Large intestine (tissue), 3 donors: ENCODE data around the gene CRB2. TPM values are rescaled to one million over a fixed set of nuclear protein-coding genes. Genes with fewer than 3 reads are reported as not detected.

ENCODE experiments used
- DNase-seq, 2 donors: peaks; one replicate each; pipeline versions ENCODE4 v3.0.0 to v3.0.0-alpha.2; 2013
- H3K27ac ChIP-seq: one replicate; pipeline ENCODE4 v1.5.1; 2013; ENCODE audit warnings: low read length
- H3K27me3 ChIP-seq: 2 replicates; pipeline ENCODE4 v1.6.1; 2013; ENCODE audit warnings: low read length; ENCODE audit not compliant: control insufficient read depth, insufficient read depth
- H3K36me3 ChIP-seq: 2 replicates; pipeline ENCODE4 v1.6.1; 2013; ENCODE audit warnings: low read length; ENCODE audit not compliant: control insufficient read depth, insufficient read depth
- H3K4me1 ChIP-seq: one replicate; pipeline ENCODE4 v1.6.1; 2013; ENCODE audit warnings: low read length; ENCODE audit not compliant: control insufficient read depth, insufficient read depth
- H3K4me3 ChIP-seq: one replicate; pipeline ENCODE4 v1.5.1; 2013; ENCODE audit warnings: low read length
- H3K9me3 ChIP-seq: one replicate; pipeline ENCODE4 v1.6.1; 2013; ENCODE audit warnings: mild to moderate bottlenecking, low read depth, low read length, moderate library complexity; ENCODE audit not compliant: control insufficient read depth
- WGBS: methylation state at CpG from one replicate; pipeline ENCODE4 v1.1.5; 2013; ENCODE audit warnings: low lambda C conversion rate; ENCODE audit not compliant: insufficient coverage; 5-methylcytosine and 5-hydroxymethylcytosine counted together
- polyA plus RNA-seq: library from polyadenylated mRNA; unstranded; fragments of 120-200 nt; gene quantifications from one replicate; pipeline ENCODE4 v1.2.1, GENCODE V29; 2013

Gene CRB2
- polyA plus RNA-seq, 1 donor: 2.3 TPM

DNA sequence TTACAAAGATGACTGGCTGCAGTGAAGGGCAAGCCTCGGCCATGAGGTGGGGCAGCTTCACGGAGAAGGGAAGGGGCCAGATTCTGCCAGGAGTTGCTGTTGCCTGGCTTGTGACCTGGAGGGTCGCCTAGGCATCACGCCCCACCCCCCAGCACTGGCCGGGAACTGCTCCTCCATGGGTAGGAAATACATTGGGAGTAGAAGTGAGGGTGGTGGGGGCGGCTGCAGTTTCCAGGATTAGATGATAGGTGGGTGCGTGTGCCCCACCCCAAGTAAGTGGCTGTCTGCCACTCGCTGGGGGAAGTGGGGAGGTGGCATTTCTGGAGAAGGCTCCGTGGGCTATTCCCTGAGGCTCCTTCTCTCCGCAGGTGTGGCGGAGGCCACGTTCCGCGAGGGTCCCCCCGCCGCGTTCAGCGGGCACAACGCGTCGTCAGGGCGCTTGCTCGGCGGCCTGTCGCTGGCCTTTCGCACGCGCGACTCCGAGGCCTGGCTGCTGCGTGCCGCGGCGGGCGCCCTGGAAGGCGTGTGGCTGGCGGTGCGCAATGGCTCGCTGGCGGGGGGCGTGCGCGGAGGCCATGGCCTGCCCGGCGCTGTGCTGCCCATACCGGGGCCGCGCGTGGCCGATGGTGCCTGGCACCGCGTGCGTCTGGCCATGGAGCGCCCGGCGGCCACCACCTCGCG lies 16.9 kb downstream of the CRB2 start:
- DNase-seq: no peak
- no CpG with 5 or more reads among the region's 58 CpGs for WGBS
- Histone ChIP-seq H3K4me3 (no peak overlapping the region), H3K27ac (no peak overlapping the region), H3K4me1 (peaks cover 40% of the 10 kb centered on the region), H3K27me3 (peaks cover 49% of the 10 kb centered on the region), H3K9me3 (peaks cover 3% of the 10 kb centered on the region), H3K36me3 (no peaks in the 10 kb centered on the region)

DNA sequence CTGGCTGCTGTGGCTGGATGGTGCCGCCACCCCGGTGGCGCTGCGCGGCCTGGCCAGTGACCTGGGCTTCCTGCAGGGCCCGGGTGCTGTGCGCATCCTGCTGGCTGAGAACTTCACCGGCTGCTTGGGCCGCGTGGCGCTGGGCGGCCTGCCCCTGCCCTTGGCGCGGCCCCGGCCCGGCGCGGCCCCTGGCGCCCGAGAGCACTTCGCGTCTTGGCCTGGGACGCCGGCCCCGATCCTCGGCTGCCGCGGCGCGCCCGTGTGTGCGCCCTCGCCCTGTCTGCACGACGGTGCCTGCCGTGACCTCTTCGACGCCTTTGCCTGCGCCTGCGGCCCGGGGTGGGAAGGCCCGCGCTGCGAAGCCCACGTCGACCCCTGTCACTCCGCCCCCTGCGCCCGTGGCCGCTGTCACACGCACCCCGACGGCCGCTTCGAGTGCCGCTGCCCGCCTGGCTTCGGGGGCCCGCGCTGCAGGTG lies 17.5 kb downstream of the CRB2 start:
- Histone ChIP-seq H3K27ac (no peak overlapping the region), H3K9me3 (peaks cover 3% of the 10 kb centered on the region), H3K27me3 (peaks cover 49% of the 10 kb centered on the region), H3K4me1 (peaks cover 40% of the 10 kb centered on the region), H3K4me3 (no peak overlapping the region), H3K36me3 (no peaks in the 10 kb centered on the region)
- no CpG with 5 or more reads among the region's 60 CpGs for WGBS
- no peak for DNase-seq

DNA sequence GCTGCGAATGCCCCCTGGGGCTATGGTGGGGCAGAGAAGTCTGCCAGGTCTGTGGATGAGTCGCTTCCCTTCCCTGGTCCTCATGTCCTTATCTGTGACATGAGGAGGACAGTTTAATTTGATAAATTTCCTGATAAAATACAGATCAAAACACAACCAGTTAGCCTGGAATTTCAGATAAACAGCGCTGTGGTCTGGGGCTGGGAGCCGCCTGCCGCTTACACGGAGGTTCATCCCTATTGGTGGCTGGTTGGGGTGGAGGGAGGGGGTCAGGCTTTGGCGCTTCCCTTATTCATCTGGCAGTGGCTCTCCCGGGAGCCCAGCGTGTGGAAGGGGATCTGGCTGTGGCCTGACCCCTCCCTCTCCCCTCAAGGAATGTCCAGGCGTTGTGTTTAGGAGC lies 17.9 kb downstream of the CRB2 start:
- H3K36me3 ChIP-seq: no peaks in the 10 kb centered on the region
- H3K9me3 ChIP-seq: peaks cover 3% of the 10 kb centered on the region
- no peak overlapping the region for H3K27ac ChIP-seq
- peaks cover 40% of the 10 kb centered on the region for H3K4me1 ChIP-seq
- H3K4me3 ChIP-seq: no peak overlapping the region
- DNase-seq: no peak
- no CpG with 5 or more reads among the region's 10 CpGs for WGBS
- peaks cover 49% of the 10 kb centered on the region for H3K27me3 ChIP-seq

DNA sequence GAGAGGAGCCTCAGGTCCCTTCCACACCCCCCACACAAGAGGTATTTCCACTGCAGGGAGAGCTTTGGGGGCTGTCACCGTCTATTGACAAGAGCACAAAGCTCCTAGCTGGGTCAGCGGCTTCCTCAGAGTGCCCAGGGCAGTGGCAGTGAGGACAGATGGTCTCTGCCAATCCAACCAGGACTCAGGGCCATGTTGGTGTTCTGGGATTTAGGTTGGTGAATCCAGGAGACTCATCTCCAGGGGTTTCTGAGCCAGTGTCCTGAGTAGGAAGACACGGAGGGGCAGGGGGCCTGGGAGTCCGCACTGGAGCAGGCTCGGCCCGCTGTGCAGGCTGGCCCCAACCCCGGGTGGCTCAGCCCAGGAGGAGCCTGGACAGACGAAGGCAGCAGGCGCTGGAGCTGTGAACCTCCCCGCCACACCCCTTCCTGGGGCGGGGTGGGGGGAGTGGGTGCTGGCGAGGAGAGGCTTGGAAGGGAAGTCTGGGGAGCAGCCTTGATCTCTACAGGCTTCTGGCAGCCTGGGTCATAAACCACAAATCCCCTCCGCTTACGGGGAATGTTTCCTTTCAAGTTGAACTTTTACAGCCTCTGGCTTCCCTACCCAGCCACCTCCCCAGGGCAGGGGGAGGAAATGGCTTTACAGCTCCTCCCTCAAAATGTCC lies 19.6 kb downstream of the CRB2 start:
- peak; percentile 70 to 87 for DNase-seq
- H3K9me3 ChIP-seq: peaks cover 3% of the 10 kb centered on the region
- peaks cover 39% of the 10 kb centered on the region for H3K27me3 ChIP-seq
- WGBS: no CpG with 5 or more reads among the region's 14 CpGs
- H3K36me3 ChIP-seq: peaks cover 2% of the 10 kb centered on the region
- H3K27ac ChIP-seq: peak overlapping the region; percentile 46
- H3K4me3 ChIP-seq: no peak overlapping the region
- H3K4me1 ChIP-seq: peaks cover 40% of the 10 kb centered on the region

DNA sequence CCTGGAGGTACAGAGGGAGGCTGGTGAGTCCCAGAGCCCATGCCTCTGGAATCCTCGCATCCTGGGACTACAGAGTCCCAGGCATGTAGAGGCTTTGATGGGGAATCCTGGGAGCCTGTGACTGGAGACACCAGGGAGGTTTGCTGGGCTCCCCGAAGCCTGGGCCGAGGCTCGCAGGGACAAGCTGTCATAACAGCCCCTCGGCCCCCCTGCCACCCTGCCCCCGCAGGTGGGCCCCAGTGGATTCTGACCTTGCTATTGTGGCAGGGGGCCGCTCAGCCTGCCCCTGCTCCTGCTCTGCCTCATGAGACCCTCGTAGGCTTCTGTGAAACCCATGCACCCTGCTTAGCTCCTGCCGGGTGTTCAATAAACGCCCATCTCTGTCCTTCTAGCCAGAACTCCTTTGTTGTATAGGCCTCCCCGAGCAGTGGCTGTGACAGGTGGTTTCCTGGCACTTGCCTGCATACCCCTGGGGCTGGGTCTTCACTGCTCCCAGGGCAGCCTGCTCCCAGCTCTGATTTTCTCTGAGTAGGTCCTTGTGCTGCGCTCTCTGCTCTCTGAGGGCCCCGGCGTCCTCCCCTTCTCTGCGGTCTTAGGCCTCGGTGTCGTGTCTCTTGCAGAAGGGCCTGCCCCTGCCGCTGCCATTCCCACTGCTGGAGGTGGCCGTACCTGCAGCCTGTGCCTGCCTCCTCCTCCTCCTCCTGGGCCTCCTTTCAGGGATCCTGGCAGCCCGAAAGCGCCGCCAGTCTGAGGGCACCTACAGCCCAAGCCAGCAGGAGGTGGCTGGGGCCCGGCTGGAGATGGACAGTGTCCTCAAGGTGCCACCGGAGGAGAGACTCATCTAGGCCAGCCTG lies 20.4 kb downstream of the CRB2 start:
- Histone ChIP-seq H3K36me3 (peaks cover 3% of the 10 kb centered on the region), H3K9me3 (no peaks in the 10 kb centered on the region), H3K27ac (peak overlapping the region; percentile 46), H3K27me3 (peaks cover 31% of the 10 kb centered on the region), H3K4me1 (peaks cover 40% of the 10 kb centered on the region), H3K4me3 (no peak overlapping the region)
- peak in 1 of 2 donors; percentile 31 for DNase-seq
- WGBS: no CpG with 5 or more reads among the region's 24 CpGs

DNA sequence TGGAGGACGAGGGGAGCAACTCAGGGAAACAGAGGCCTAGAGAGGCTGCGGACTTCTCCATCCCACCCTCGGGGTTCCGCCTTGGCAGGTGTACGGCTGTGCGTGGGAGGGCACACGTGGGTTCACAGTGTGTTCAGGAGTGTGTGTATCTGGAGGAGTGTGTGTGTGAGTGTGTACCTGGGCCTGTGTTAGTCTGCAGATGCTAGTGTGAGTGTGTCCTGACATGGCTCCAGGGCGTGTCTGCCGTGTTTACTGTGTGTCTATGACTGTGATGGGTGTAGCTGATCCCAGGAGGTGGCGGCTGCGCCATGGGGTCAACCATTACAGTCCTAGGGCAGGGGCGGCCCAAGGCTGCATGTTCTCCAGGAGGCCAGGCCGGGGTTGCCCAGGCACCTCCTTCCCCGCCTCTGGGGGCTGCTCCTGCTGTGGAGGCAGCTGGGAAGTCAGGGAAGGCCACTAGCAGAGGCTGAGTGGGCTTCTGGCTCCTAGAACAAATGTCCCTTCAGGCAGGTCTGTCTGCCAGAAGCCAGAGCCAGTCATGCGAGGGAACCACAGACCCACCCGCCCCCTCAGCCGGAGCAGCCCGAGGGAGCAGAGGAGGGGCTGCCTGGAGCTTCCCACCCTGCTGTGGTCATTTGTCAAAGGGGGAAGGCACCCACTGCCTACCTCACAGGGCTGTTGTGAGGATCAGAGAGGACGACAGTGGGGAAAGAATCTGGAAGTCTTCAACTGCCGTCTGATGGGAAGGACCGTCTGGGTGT lies 21.4 kb downstream of the CRB2 start:
- no peak overlapping the region for H3K4me3 ChIP-seq
- no CpG with 5 or more reads among the region's 21 CpGs for WGBS
- peaks cover 8% of the 10 kb centered on the region for H3K36me3 ChIP-seq
- H3K27ac ChIP-seq: no peak overlapping the region
- H3K27me3 ChIP-seq: peaks cover 21% of the 10 kb centered on the region
- peaks cover 40% of the 10 kb centered on the region for H3K4me1 ChIP-seq
- no peaks in the 10 kb centered on the region for H3K9me3 ChIP-seq
- peak in 1 of 2 donors; percentile 63 for DNase-seq

DNA sequence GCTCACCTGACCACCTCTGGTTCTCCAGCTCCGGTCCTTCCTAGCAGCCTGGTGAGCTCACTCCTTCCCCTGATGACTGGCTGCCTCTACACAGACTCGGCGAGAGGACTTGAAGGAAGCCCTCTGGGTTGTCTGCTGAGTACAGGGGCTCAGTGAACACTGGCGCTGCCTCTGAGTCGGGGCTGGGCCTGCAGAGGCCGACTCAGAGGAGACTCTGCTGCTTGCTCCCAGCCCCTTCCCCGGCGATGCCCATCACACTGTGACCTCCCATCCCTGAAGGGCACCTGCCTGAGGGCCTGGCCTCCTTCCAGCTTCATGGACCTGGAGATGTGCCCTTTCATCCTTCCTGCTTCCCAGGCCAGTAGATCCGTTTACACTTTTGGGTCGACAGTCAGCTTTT lies 22.0 kb downstream of the CRB2 start:
- Histone ChIP-seq H3K4me3 (no peak overlapping the region), H3K27ac (no peak overlapping the region), H3K4me1 (peaks cover 36% of the 10 kb centered on the region), H3K27me3 (peaks cover 15% of the 10 kb centered on the region), H3K36me3 (peaks cover 14% of the 10 kb centered on the region), H3K9me3 (no peaks in the 10 kb centered on the region)
- DNase-seq: no peak
- no CpG with 5 or more reads among the region's 10 CpGs for whole genome bisulfite sequencing

DNA sequence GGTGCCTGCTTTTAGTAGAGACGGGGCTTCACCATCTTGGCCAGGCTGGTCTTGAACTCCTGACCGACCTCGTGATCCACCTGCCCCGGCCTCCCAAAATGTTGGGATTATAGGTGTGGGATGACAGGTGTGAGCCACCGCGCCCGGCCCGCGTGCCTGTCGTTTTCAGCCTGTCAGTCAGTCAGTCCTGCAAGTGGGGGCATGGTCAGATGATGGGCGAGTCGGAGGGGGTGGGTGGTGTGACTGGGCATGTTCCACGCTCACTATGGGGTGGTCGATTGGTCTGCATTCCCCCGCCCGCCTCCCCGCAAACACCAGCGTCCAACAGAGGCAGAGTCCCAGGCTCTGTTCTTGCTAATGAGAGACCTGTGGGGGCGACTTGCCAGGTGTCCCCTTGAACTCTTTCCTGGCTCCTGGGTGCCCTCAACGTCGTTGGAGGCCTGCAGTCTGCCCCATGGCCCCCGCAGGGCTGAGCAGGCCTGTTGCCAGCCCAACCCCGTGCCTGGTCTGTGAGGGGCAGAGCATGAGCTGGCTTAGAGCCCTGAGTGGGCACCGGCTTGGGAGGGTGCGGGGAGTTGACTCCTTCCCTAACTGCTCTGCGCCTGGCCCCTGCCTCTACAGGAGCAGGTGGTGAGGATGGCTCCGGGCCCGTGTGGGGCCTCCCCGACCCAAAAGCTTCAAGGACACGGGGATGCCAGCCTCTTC lies 23.1 kb downstream of the CRB2 start:
- no peak overlapping the region for H3K27ac ChIP-seq
- peaks cover 8% of the 10 kb centered on the region for H3K27me3 ChIP-seq
- H3K4me3 ChIP-seq: no peak overlapping the region
- peaks cover 33% of the 10 kb centered on the region for H3K4me1 ChIP-seq
- no peaks in the 10 kb centered on the region for H3K9me3 ChIP-seq
- DNase-seq: no peak
- peaks cover 22% of the 10 kb centered on the region for H3K36me3 ChIP-seq
- WGBS: no CpG with 5 or more reads among the region's 30 CpGs

DNA sequence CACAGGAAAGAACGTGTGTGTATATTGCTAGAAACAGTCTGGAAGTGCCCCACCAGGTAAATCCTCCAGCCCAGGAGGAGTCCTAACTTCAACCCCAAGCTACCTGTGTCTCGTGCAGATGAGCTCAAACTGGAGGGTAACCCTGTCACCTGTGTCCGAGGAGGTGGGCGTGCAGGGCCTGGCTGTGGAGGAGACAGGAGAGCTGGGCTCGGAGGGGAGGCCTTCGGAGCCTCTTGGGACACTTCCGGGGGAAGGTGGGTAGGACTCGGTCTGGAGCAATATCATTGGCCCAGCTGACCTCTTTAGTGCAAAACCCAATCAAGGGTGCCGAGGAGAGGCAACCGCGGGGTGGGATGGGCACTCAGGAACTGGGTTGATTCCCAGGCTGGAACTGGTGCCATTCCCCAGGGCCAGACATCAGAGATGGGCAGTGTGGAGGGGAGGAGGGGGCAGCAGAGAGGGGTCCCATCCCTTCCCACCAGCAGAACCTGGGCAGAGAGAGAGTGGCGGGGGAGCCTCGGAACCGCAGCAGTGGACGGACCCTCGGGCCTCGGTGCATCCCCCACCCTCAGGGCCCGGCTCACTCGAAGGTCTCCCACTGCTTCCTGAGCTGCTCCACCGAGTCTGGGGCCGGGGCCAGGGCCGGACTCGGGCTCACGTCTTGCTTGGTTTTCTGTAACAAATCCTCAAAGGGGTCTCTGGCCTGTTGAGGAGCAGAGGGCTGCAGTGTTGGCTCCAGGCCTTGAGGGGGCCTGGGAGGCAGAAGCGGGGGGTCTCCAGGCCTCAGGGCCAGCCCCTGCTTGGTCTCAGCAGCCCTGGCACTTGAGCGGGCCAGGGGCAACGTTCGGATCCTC lies 25.1 kb downstream of the CRB2 start:
- no CpG with 5 or more reads among the region's 28 CpGs for WGBS
- H3K4me3 ChIP-seq: no peak overlapping the region
- H3K36me3 ChIP-seq: peaks cover 22% of the 10 kb centered on the region
- no peak for DNase-seq
- no peak overlapping the region for H3K27ac ChIP-seq
- H3K27me3 ChIP-seq: no peaks in the 10 kb centered on the region
- no peaks in the 10 kb centered on the region for H3K9me3 ChIP-seq
- H3K4me1 ChIP-seq: peaks cover 15% of the 10 kb centered on the region
